Lower leg skin (tissue), 3 donors: ENCODE data around the gene USP7.

Experiments used
- POLR2A ChIP-seq, 2 donors: fragments of 450-650 bp; IDR thresholded peaks; one replicate each; pipeline ENCODE4 v1.6.1; 2016 to 2017; ENCODE audit warnings: antibody characterized with exemption in 2 of 2, mild to moderate bottlenecking in 1 of 2, moderate library complexity in 1 of 2
- TF ChIP-seq, protein P1 (sequence below), 3 donors: fragments of 450-650 bp; IDR thresholded peaks; one replicate each; pipeline ENCODE4 v1.5.1; 2016; ENCODE audit warnings: antibody characterized with exemption in 3 of 3, mild to moderate bottlenecking in 3 of 3, moderate library complexity in 2 of 3

DNA sequence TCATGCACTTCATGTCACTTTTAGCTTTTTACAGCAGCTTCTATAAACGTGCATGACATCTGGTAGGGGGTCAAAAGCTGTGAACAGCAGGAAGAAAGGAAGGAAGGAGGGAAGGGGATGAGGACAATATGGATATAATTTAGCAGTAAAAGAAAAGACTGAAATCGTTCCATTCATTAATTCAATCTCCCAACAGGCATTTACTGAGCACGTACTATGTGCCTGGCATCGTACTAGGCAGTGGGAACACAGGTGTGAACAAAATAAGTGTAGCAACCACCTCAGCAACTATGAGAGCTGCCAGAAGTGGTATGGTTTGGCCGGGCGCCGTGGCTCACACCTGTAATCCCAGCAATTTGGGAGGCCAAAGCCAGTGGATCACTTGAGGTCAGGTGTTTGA is 19.1 kb upstream of the USP7 start:
- TF ChIP-seq, protein P1, sequence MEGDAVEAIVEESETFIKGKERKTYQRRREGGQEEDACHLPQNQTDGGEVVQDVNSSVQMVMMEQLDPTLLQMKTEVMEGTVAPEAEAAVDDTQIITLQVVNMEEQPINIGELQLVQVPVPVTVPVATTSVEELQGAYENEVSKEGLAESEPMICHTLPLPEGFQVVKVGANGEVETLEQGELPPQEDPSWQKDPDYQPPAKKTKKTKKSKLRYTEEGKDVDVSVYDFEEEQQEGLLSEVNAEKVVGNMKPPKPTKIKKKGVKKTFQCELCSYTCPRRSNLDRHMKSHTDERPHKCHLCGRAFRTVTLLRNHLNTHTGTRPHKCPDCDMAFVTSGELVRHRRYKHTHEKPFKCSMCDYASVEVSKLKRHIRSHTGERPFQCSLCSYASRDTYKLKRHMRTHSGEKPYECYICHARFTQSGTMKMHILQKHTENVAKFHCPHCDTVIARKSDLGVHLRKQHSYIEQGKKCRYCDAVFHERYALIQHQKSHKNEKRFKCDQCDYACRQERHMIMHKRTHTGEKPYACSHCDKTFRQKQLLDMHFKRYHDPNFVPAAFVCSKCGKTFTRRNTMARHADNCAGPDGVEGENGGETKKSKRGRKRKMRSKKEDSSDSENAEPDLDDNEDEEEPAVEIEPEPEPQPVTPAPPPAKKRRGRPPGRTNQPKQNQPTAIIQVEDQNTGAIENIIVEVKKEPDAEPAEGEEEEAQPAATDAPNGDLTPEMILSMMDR (IDR thresholded peaks at IDR 0.05): no peak
- TF ChIP-seq POLR2A (IDR thresholded peaks at IDR 0.05): no peak
